ENCODE measurements around the gene EGLN2. TPM values are rescaled to one million over a fixed set of nuclear protein-coding genes. Genes with fewer than 3 reads are reported as not detected.
A peak's percentile ranks its signal among the peaks of the same experiment; 100 is the strongest.

EGLN2 gene
- total and polyA plus RNA-seq, 2 of the 4 experiments (the other 2 are of a cell fraction) = 54.1 to 60.2 TPM

GRCh38 chr19:40803170-40803856 is 4.3 kb downstream of the EGLN2 start:
- intact Hi-C loops (cut with micrococcal nuclease) = no loop called here
- in situ Hi-C loops (cut with MboI; ENCODE audit: low sequenced_read_pairs) = no loop called here
- H2AFZ ChIP-seq (replicated peaks; ENCODE audit: low read length, poor library complexity) = no peak overlapping the region
- H2AK5ac ChIP-seq (ENCODE audit: low read depth, low read length) = no peak overlapping the region
- no peak overlapping the region for H3K23ac ChIP-seq (ENCODE audit: low read depth, low read length)
- H2AK9ac ChIP-seq (replicated peaks; ENCODE audit: low read depth, low read length, poor library complexity) = no peak overlapping the region
- no peak overlapping the region for H3K18ac ChIP-seq (ENCODE audit: low read depth, low read length)
- peaks cover 57% of the 10 kb centered on the region for H3K36me3 ChIP-seq (ENCODE audit: control insufficient read depth, insufficient read depth, low read length)
- peaks cover 10 to 83% of the 10 kb centered on the region in 2 experiments for H3K79me1 ChIP-seq (ENCODE audit: low read depth in 1 of 2, low read length in 2 of 2)
- no peak overlapping the region for H3K14ac ChIP-seq (replicated peaks; ENCODE audit: low read depth, low read length)
- H4K20me1 ChIP-seq (ENCODE audit: insufficient read depth, low read length) = peaks cover 86% of the 10 kb centered on the region
- no peak overlapping the region for H3K4ac ChIP-seq (ENCODE audit: low read depth, low read length)
- H3K27ac ChIP-seq (ENCODE audit: insufficient read depth, low read length) = no peak overlapping the region
- H3K4me1 ChIP-seq (ENCODE audit: control insufficient read depth, insufficient read depth, low read length) = peaks cover 37% of the 10 kb centered on the region
- dilution Hi-C loops (cut with HindIII; ENCODE audit: low sequenced_read_pairs, unreplicated experiment) = no loop called here
- no peak overlapping the region for H4K91ac ChIP-seq (ENCODE audit: insufficient read depth, low read depth, low read length)
- BruUV-seq (replicated peaks) = no TSS peak
- no peaks in the 10 kb centered on the region for H3K27me3 ChIP-seq (ENCODE audit: control insufficient read depth, insufficient read depth, low read length)
- no peak for ATAC-seq (ENCODE audit: low read depth)
- TF ChIP-seq MXI1 (IDR thresholded peaks at IDR 0.05; ENCODE audit: borderline replicate concordance, low read depth, low read length) = no peak
- TF ChIP-seq NFE2L2 (IDR thresholded peaks at IDR 0.05; ENCODE audit: low read depth, low read length) = no peak
- TF ChIP-seq RCOR1 (IDR thresholded peaks at IDR 0.05; ENCODE audit: insufficient replicate concordance, low read length) = no peak
- TF ChIP-seq, protein P1, sequence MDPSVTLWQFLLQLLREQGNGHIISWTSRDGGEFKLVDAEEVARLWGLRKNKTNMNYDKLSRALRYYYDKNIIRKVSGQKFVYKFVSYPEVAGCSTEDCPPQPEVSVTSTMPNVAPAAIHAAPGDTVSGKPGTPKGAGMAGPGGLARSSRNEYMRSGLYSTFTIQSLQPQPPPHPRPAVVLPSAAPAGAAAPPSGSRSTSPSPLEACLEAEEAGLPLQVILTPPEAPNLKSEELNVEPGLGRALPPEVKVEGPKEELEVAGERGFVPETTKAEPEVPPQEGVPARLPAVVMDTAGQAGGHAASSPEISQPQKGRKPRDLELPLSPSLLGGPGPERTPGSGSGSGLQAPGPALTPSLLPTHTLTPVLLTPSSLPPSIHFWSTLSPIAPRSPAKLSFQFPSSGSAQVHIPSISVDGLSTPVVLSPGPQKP (IDR thresholded peaks at IDR 0.05; ENCODE audit: borderline replicate concordance, low read depth, low read length) = no peak
- TF ChIP-seq POLR2A (IDR thresholded peaks at IDR 0.05; ENCODE audit: low read depth, low read length) = no peak
- no peak for TF ChIP-seq MAFK (IDR thresholded peaks at IDR 0.05; ENCODE audit: low read depth, low read length)
- H2BK120ac ChIP-seq (ENCODE audit: low read depth, low read length) = no peak overlapping the region
- no peak for DNase-seq
- H2BK20ac ChIP-seq (ENCODE audit: low read depth, low read length) = no peak overlapping the region
- WGBS, 2 experiments (ENCODE audit: extremely low coverage in 2 of 2, insufficient read length in 1 of 2) = 92% methylated on average over 2 of the region's 9 CpGs; no CpG with 5 or more reads in 1 of the 2 experiments
- no peak overlapping the region for H3K4me3 ChIP-seq (ENCODE audit: insufficient read depth, low read depth, low read length)
- H4K5ac ChIP-seq (ENCODE audit: low read depth, low read length) = no peak overlapping the region
- no peak overlapping the region for H3K9ac ChIP-seq (ENCODE audit: low read depth, low read length)
- H2BK15ac ChIP-seq (ENCODE audit: low read depth, low read length) = no peak overlapping the region
- H4K8ac ChIP-seq (ENCODE audit: low read depth in 2 of 2, low read length in 2 of 2) = no peak overlapping the region
- ChIA-PET POLR2A (ENCODE audit: unreplicated experiment) (interaction anchor here (0.6 kb wide), 1 partner anchor 8 kb away, joined by 4 read pairs; no protein-coding TSS in a partner anchor), CTCF (interaction anchor here (0.6 kb wide), 1 partner anchor 10 kb away, joined by 3 read pairs; no protein-coding TSS in a partner anchor)
- H3K9me1 ChIP-seq (ENCODE audit: insufficient read depth, low read length) = peaks cover 30% of the 10 kb centered on the region
- H3K56ac ChIP-seq (ENCODE audit: extremely low read depth, insufficient read depth, low read length) = no peak overlapping the region
- H3K9me3 ChIP-seq (ENCODE audit: control insufficient read depth, insufficient read depth, low read length) = no peaks in the 10 kb centered on the region
- H3K4me2 ChIP-seq (ENCODE audit: low read depth, low read length) = peak overlapping the region; percentile 81; the same call in 1 of the 2 replicates
- no peak overlapping the region for H2BK5ac ChIP-seq (ENCODE audit: low read depth, low read length, poor library complexity, severe bottlenecking)
